OCI-LY7 (cell line): ENCODE measurements around the gene CCNE1. TPM values are rescaled to one million over a fixed set of nuclear protein-coding genes. Genes with fewer than 3 reads are reported as not detected.

Experiments used
- BruUV-seq: library from RNA; stranded (reverse); fragments of 400-500 nt; replicated peaks from 2 replicates; lab custom pipeline; 2021; lab: Mats Ljungman, UMichigan
- CTCF ChIA-PET: fragments of 300-600 bp; sonication (Branson Sonifier 250); formaldehyde crosslinking; loops from one replicate; lab custom pipeline; 2022; ENCODE audit warnings: antibody characterized with exemption; ENCODE audit not compliant: unreplicated experiment; lab: Charles Lee
- POLR2A ChIA-PET: fragments of 300-600 bp; sonication (Branson Sonifier 250); formaldehyde crosslinking; loops from one replicate; lab custom pipeline; 2022; ENCODE audit warnings: antibody characterized with exemption; lab: Charles Lee
- DNase-seq: peaks from one replicate; pipeline ENCODE4 v3.0.0-alpha.2; 2015; ENCODE audit warnings: low spot score
- H2AFZ ChIP-seq: fragments of 200-600 bp; sonication (generic), shearing (Covaris generic); 2 replicates; pipeline ENCODE4 v1.6.1; 2014; ENCODE audit warnings: mild to moderate bottlenecking, antibody characterized with exemption, low read length, moderate library complexity
- H3K27ac ChIP-seq: fragments of 200-600 bp; sonication (generic); 2 replicates; pipeline ENCODE4 v1.5.1; 2014; ENCODE audit warnings: mixed run types, low read depth, mild to moderate bottlenecking, moderate library complexity, low read length, inconsistent platforms; ENCODE audit not compliant: poor library complexity, severe bottlenecking
- H3K36me3 ChIP-seq: fragments of 200-600 bp; sonication (generic); 2 replicates; pipeline ENCODE4 v1.6.1; 2014; ENCODE audit warnings: mild to moderate bottlenecking, antibody characterized with exemption, low read length, moderate library complexity, mixed read lengths; ENCODE audit not compliant: insufficient read depth
- H3K4me1 ChIP-seq: fragments of 200-600 bp; sonication (generic); 2 replicates; pipeline ENCODE4 v1.5.1; 2014; ENCODE audit warnings: mild to moderate bottlenecking, low read length; ENCODE audit not compliant: insufficient read depth, poor library complexity, severe bottlenecking
- H3K4me2 ChIP-seq: fragments of 200-600 bp; sonication (generic); 2 replicates; pipeline ENCODE4 v1.6.1; 2014; ENCODE audit warnings: mild to moderate bottlenecking, low read length
- H3K4me3 ChIP-seq: fragments of 200-600 bp; sonication (generic); 2 replicates; pipeline ENCODE4 v1.5.1; 2014; ENCODE audit warnings: mild to moderate bottlenecking, low read depth, low read length; ENCODE audit not compliant: poor library complexity, severe bottlenecking
- H3K79me2 ChIP-seq: fragments of 200-600 bp; sonication (generic); 2 replicates; pipeline ENCODE4 v1.6.1; 2016; ENCODE audit warnings: low read depth, mild to moderate bottlenecking, low read length, moderate library complexity, mixed read lengths; ENCODE audit not compliant: insufficient read depth
- H3K9me2 ChIP-seq: fragments of 200-600 bp; sonication (generic); 2 replicates; pipeline ENCODE4 v1.6.1; 2016; ENCODE audit warnings: mild to moderate bottlenecking, low read length, mixed read lengths; ENCODE audit not compliant: insufficient read depth
- H3K9me3 ChIP-seq: fragments of 200-600 bp; sonication (generic); 2 replicates; pipeline ENCODE4 v1.6.1; 2014; ENCODE audit warnings: mild to moderate bottlenecking, mixed run types, low read length, mixed read lengths
- H4K20me1 ChIP-seq: fragments of 200-600 bp; sonication (generic); 2 replicates; pipeline ENCODE4 v1.6.1; 2014; ENCODE audit warnings: mild to moderate bottlenecking, antibody characterized with exemption, low read length, moderate library complexity, mixed read lengths; ENCODE audit not compliant: insufficient read depth
- CTCF ChIP-seq: fragments of 200-600 bp; sonication (generic); conservative IDR thresholded peaks from 2 replicates; pipeline ENCODE4 v1.5.1; 2014; ENCODE audit warnings: mild to moderate bottlenecking, antibody characterized with exemption, low read length, moderate library complexity, mixed read lengths
- EZH2phosphoT487 ChIP-seq: fragments of 200-600 bp; sonication (generic); IDR thresholded peaks from 2 replicates; pipeline ENCODE4 v1.6.1; 2018; ENCODE audit warnings: low read depth, borderline replicate concordance, mild to moderate bottlenecking, mixed run types, antibody characterized with exemption, low read length, moderate library complexity, mixed read lengths
- intact Hi-C: fragments of 100-400 bp; cut with micrococcal nuclease; formaldehyde crosslinking; loops from one replicate; pipeline ENCODE4 v1.10.0; 2022; ENCODE audit not compliant: unreplicated experiment
- total RNA-seq, 2 experiments: library from RNA; depleted of rRNA in 1 of 2; stranded (reverse); fragments of >200 nt in 1 of 2; shearing (Covaris generic) in 1 of 2; gene quantifications; 2 replicates each; pipeline ENCODE4 v1.2.3, GENCODE V29; 2014 to 2022

The CCNE1 gene
- total RNA-seq, 2 experiments from 2014 or later = 23.2 to 36.1 TPM

GRCh38 chr19:29806098-29806866 is 5.5 kb upstream of the CCNE1 start:
- H3K4me1 ChIP-seq = peaks cover 27% of the 10 kb centered on the region
- no peaks in the 10 kb centered on the region for H3K9me2 ChIP-seq
- H2AFZ ChIP-seq = no peak overlapping the region
- H3K36me3 ChIP-seq = no peaks in the 10 kb centered on the region
- TF ChIP-seq CTCF (no peak), EZH2phosphoT487 (no peak)
- ChIA-PET POLR2A (no interaction called here), CTCF (no interaction called here)
- no peak overlapping the region for H3K4me3 ChIP-seq
- no peaks in the 10 kb centered on the region for H3K9me3 ChIP-seq
- intact Hi-C loops = no loop called here
- H3K27ac ChIP-seq = no peak overlapping the region
- BruUV-seq = no TSS peak
- DNase-seq = no peak
- H3K79me2 ChIP-seq = no peaks in the 10 kb centered on the region
- no peak overlapping the region for H3K4me2 ChIP-seq
- no peaks in the 10 kb centered on the region for H4K20me1 ChIP-seq

GRCh38 chr19:29807178-29807577 is 4.6 kb upstream of the CCNE1 start:
- TF ChIP-seq CTCF = no peak
- TF ChIP-seq EZH2phosphoT487 = no peak
- Histone ChIP-seq H3K36me3 (no peaks in the 10 kb centered on the region), H2AFZ (no peak overlapping the region), H3K9me3 (no peaks in the 10 kb centered on the region), H3K4me1 (peaks cover 27% of the 10 kb centered on the region), H3K4me3 (no peak overlapping the region), H3K9me2 (no peaks in the 10 kb centered on the region), H3K4me2 (no peak overlapping the region), H3K27ac (no peak overlapping the region), H3K79me2 (no peaks in the 10 kb centered on the region), H4K20me1 (no peaks in the 10 kb centered on the region)
- ChIA-PET CTCF (no interaction called here), POLR2A (no interaction called here)
- no peak for DNase-seq
- BruUV-seq = no TSS peak
- intact Hi-C loops = no loop called here

GRCh38 chr19:29807870-29808405 is 3.9 kb upstream of the CCNE1 start:
- Histone ChIP-seq H3K36me3 (peaks cover under 1% of the 10 kb centered on the region; the same call in 1 of the 2 replicates), H3K79me2 (no peaks in the 10 kb centered on the region), H3K9me2 (no peaks in the 10 kb centered on the region), H3K4me3 (no peak overlapping the region), H2AFZ (no peak overlapping the region), H4K20me1 (no peaks in the 10 kb centered on the region), H3K9me3 (no peaks in the 10 kb centered on the region), H3K4me2 (no peak overlapping the region), H3K27ac (no peak overlapping the region), H3K4me1 (peaks cover 30% of the 10 kb centered on the region)
- no peak for DNase-seq
- BruUV-seq = no TSS peak
- POLR2A ChIA-PET = no interaction called here
- intact Hi-C loops = no loop called here
- CTCF ChIA-PET = no interaction called here
- TF ChIP-seq EZH2phosphoT487 = no peak
